Karpas-422 (cell line): ENCODE measurements around the gene MGAT4A. TPM values are rescaled to one million over a fixed set of nuclear protein-coding genes. Genes with fewer than 3 reads are reported as not detected.

Source experiments
- DNase-seq: peaks from one replicate; pipeline ENCODE4 v3.0.0-alpha.2; 2015
- H2AFZ ChIP-seq: fragments of 200-600 bp; sonication (generic); 2 replicates; pipeline ENCODE4 v1.6.1; 2014; ENCODE audit warnings: antibody characterized with exemption, low read length, mixed read lengths
- H3K27ac ChIP-seq: fragments of 200-600 bp; sonication (generic); 2 replicates; pipeline ENCODE4 v1.5.1; 2014; ENCODE audit warnings: mild to moderate bottlenecking, low read length, moderate library complexity
- H3K27me3 ChIP-seq: fragments of 200-600 bp; sonication (generic); 2 replicates; pipeline ENCODE4 v1.6.1; 2014; ENCODE audit warnings: low read length, mixed read lengths
- H3K36me3 ChIP-seq: fragments of 200-600 bp; sonication (generic); 2 replicates; pipeline ENCODE4 v1.6.1; 2014; ENCODE audit warnings: low read length, mixed read lengths; ENCODE audit not compliant: insufficient read depth
- H3K4me1 ChIP-seq: fragments of 200-600 bp; sonication (generic); 2 replicates; pipeline ENCODE4 v1.6.1; 2014; ENCODE audit warnings: mild to moderate bottlenecking, low read length, mixed read lengths
- H3K4me2 ChIP-seq: fragments of 200-600 bp; sonication (generic); 2 replicates; pipeline ENCODE4 v1.6.1; 2014; ENCODE audit warnings: low read length, low read depth, mild to moderate bottlenecking; ENCODE audit not compliant: poor library complexity, severe bottlenecking
- H3K4me3 ChIP-seq: fragments of 200-600 bp; sonication (generic); 2 replicates; pipeline ENCODE4 v1.5.1; 2014; ENCODE audit warnings: mild to moderate bottlenecking, antibody characterized with exemption, low read length, mixed read lengths
- H3K79me2 ChIP-seq: fragments of 200-600 bp; sonication (generic); 2 replicates; pipeline ENCODE4 v1.6.1; 2014; ENCODE audit warnings: mild to moderate bottlenecking, low read length, mixed read lengths
- H3K9ac ChIP-seq: fragments of 200-600 bp; sonication (generic); 2 replicates; pipeline ENCODE4 v1.6.0; 2014; ENCODE audit warnings: low read length
- H3K9me2 ChIP-seq: fragments of 200-600 bp; sonication (generic), shearing (Covaris generic); replicated peaks from 2 replicates; pipeline ENCODE4 v1.6.0; 2014; ENCODE audit warnings: mild to moderate bottlenecking, low read length, moderate library complexity; ENCODE audit not compliant: insufficient read depth
- H3K9me3 ChIP-seq: fragments of 300-700, 200-600 bp; sonication (generic); 2 replicates; pipeline ENCODE4 v1.6.1; 2014; ENCODE audit warnings: low read length, mixed read lengths
- H4K20me1 ChIP-seq: fragments of 200-600 bp; sonication (generic); 2 replicates; pipeline ENCODE4 v1.6.1; 2014; ENCODE audit warnings: mild to moderate bottlenecking, antibody characterized with exemption, low read length, low read depth; ENCODE audit not compliant: insufficient read depth
- total RNA-seq: library from RNA; depleted of rRNA; stranded (reverse); fragments of >200 nt; shearing (Covaris generic); gene quantifications from 2 replicates; pipeline ENCODE4 v1.2.3, GENCODE V29; 2014; ENCODE audit warnings: low replicate concordance

MGAT4A gene
- total RNA-seq, 1 experiment from 2014 or later, result 0.15 TPM

- H3K9ac ChIP-seq, result no peak overlapping the region
Measured at GRCh38 chr2:98743835-98744234, 12.9 kb upstream of the MGAT4A start.

GRCh38 chr2:98739020-98739419, 8.1 kb upstream of the MGAT4A start:
- Histone ChIP-seq H3K9me2 (no peaks in the 10 kb centered on the region), H4K20me1 (no peaks in the 10 kb centered on the region), H3K27me3 (no peaks in the 10 kb centered on the region), H3K4me3 (no peak overlapping the region), H3K4me1 (no peaks in the 10 kb centered on the region), H3K79me2 (no peaks in the 10 kb centered on the region), H3K9ac (no peak overlapping the region), H3K36me3 (no peaks in the 10 kb centered on the region), H3K27ac (no peak overlapping the region), H2AFZ (no peak overlapping the region), H3K9me3 (no peaks in the 10 kb centered on the region), H3K4me2 (no peak overlapping the region)
- no peak for DNase-seq

More at GRCh38 chr2:98743835-98744234, 12.9 kb upstream of the MGAT4A start:
- no peaks in the 10 kb centered on the region for H3K9me3 ChIP-seq
- H3K36me3 ChIP-seq, result no peaks in the 10 kb centered on the region
- no peaks in the 10 kb centered on the region; the same call in 1 of the 2 replicates for H3K4me1 ChIP-seq
- H4K20me1 ChIP-seq, result no peaks in the 10 kb centered on the region
- H3K27ac ChIP-seq, result no peak overlapping the region
- no peak overlapping the region for H3K4me2 ChIP-seq
- no peaks in the 10 kb centered on the region for H3K9me2 ChIP-seq
- no peaks in the 10 kb centered on the region for H3K27me3 ChIP-seq
- DNase-seq, result no peak
- no peak overlapping the region for H3K4me3 ChIP-seq
- no peak overlapping the region for H2AFZ ChIP-seq
- no peaks in the 10 kb centered on the region for H3K79me2 ChIP-seq

- Histone ChIP-seq H3K4me2 (no peak overlapping the region), H3K79me2 (no peaks in the 10 kb centered on the region), H3K27me3 (no peaks in the 10 kb centered on the region), H3K36me3 (no peaks in the 10 kb centered on the region), H3K9me2 (no peaks in the 10 kb centered on the region), H3K4me3 (no peak overlapping the region), H2AFZ (no peak overlapping the region), H3K27ac (no peak overlapping the region), H3K9me3 (no peaks in the 10 kb centered on the region), H4K20me1 (no peaks in the 10 kb centered on the region), H3K4me1 (no peaks in the 10 kb centered on the region), H3K9ac (no peak overlapping the region)
- DNase-seq, result no peak
Measured at GRCh38 chr2:98738304-98738703, 7.4 kb upstream of the MGAT4A start.

- Histone ChIP-seq H3K79me2 (no peaks in the 10 kb centered on the region), H3K36me3 (no peaks in the 10 kb centered on the region), H2AFZ (no peak overlapping the region), H3K4me2 (no peak overlapping the region), H3K27me3 (no peaks in the 10 kb centered on the region), H4K20me1 (no peaks in the 10 kb centered on the region), H3K9ac (no peak overlapping the region), H3K4me1 (no peaks in the 10 kb centered on the region), H3K27ac (no peak overlapping the region), H3K4me3 (no peak overlapping the region), H3K9me2 (no peaks in the 10 kb centered on the region), H3K9me3 (no peaks in the 10 kb centered on the region)
- DNase-seq, result no peak
Measured at GRCh38 chr2:98737848-98738247, 6.9 kb upstream of the MGAT4A start.

GRCh38 chr2:98736464-98736889, 5.5 kb upstream of the MGAT4A start:
- Histone ChIP-seq H3K36me3 (no peaks in the 10 kb centered on the region), H3K9ac (no peak overlapping the region), H2AFZ (no peak overlapping the region), H3K27me3 (no peaks in the 10 kb centered on the region), H4K20me1 (no peaks in the 10 kb centered on the region), H3K27ac (no peak overlapping the region), H3K4me3 (no peak overlapping the region), H3K4me2 (no peak overlapping the region), H3K9me3 (no peaks in the 10 kb centered on the region), H3K9me2 (no peaks in the 10 kb centered on the region), H3K79me2 (no peaks in the 10 kb centered on the region), H3K4me1 (peaks cover 3% of the 10 kb centered on the region)
- no peak for DNase-seq

- Histone ChIP-seq H3K9me2 (no peaks in the 10 kb centered on the region), H3K9ac (no peak overlapping the region), H3K27me3 (no peaks in the 10 kb centered on the region), H3K9me3 (no peaks in the 10 kb centered on the region), H3K4me2 (no peak overlapping the region), H3K36me3 (no peaks in the 10 kb centered on the region), H2AFZ (no peak overlapping the region), H3K4me3 (no peak overlapping the region), H3K4me1 (peaks cover 13% of the 10 kb centered on the region), H4K20me1 (no peaks in the 10 kb centered on the region), H3K27ac (no peak overlapping the region), H3K79me2 (no peaks in the 10 kb centered on the region)
- no peak for DNase-seq
Measured at GRCh38 chr2:98734823-98735260, 3.9 kb upstream of the MGAT4A start.

GRCh38 chr2:98734162-98734561, 3.2 kb upstream of the MGAT4A start:
- H2AFZ ChIP-seq, result no peak overlapping the region
- no peaks in the 10 kb centered on the region for H3K36me3 ChIP-seq
- H3K9me3 ChIP-seq, result no peaks in the 10 kb centered on the region
- DNase-seq, result no peak
- no peak overlapping the region for H3K4me3 ChIP-seq
- no peak overlapping the region for H3K27ac ChIP-seq
- no peak overlapping the region for H3K9ac ChIP-seq
- no peaks in the 10 kb centered on the region for H3K79me2 ChIP-seq
- H4K20me1 ChIP-seq, result no peaks in the 10 kb centered on the region
- H3K4me2 ChIP-seq, result no peak overlapping the region
- no peaks in the 10 kb centered on the region for H3K27me3 ChIP-seq
- H3K4me1 ChIP-seq, result peaks cover 19% of the 10 kb centered on the region
- no peaks in the 10 kb centered on the region for H3K9me2 ChIP-seq

GRCh38 chr2:98732430-98733051, 1.6 kb upstream of the MGAT4A start:
- H3K27ac ChIP-seq, result no peak overlapping the region

More at GRCh38 chr2:98732430-98733051, 1.6 kb upstream of the MGAT4A start:
- Histone ChIP-seq H3K4me3 (no peak overlapping the region), H3K4me1 (peaks cover 19% of the 10 kb centered on the region), H3K36me3 (no peaks in the 10 kb centered on the region), H3K9me3 (no peaks in the 10 kb centered on the region), H3K9me2 (no peaks in the 10 kb centered on the region), H2AFZ (no peak overlapping the region), H3K27me3 (no peaks in the 10 kb centered on the region), H4K20me1 (no peaks in the 10 kb centered on the region), H3K9ac (no peak overlapping the region), H3K79me2 (no peaks in the 10 kb centered on the region), H3K4me2 (no peak overlapping the region)
- DNase-seq, result no peak
